A673 (cell line): ENCODE data around the gene VGLL3. TPM values are rescaled to one million over a fixed set of nuclear protein-coding genes. Genes with fewer than 3 reads are reported as not detected.

Experiments
- BruUV-seq: library from RNA; stranded (reverse); fragments of 400-500 nt; replicated peaks from 2 replicates; lab custom pipeline; 2021; lab: Mats Ljungman, UMichigan
- CTCF ChIA-PET: fragments of 300-600 bp; sonication (Branson Sonifier 250); formaldehyde crosslinking; loops from one replicate; lab custom pipeline; 2022; ENCODE audit warnings: antibody characterized with exemption; lab: Charles Lee
- POLR2A ChIA-PET: fragments of 300-600 bp; sonication (Branson Sonifier 250); formaldehyde crosslinking; loops from one replicate; lab custom pipeline; 2022; ENCODE audit warnings: antibody characterized with exemption; ENCODE audit not compliant: low non-redundant PET; lab: Charles Lee
- DNase-seq: peaks from one replicate; pipeline ENCODE4 v3.0.0-alpha.2; 2015; ENCODE audit warnings: low spot score
- H3K27ac ChIP-seq: fragments of 200-600 bp; sonication (generic); 2 replicates; pipeline ENCODE4 v1.5.1; 2016; ENCODE audit warnings: mixed run types, low read depth, mild to moderate bottlenecking, mixed read lengths, antibody characterized with exemption, low read length; ENCODE audit not compliant: poor library complexity, severe bottlenecking
- H3K27me3 ChIP-seq: fragments of 200-600 bp; sonication (generic); replicated peaks from 2 replicates; pipeline ENCODE4 v1.6.1; 2017; ENCODE audit warnings: mixed run types, low read depth, mild to moderate bottlenecking, mixed read lengths, antibody characterized with exemption, low read length; ENCODE audit not compliant: insufficient read depth, poor library complexity
- H3K36me3 ChIP-seq: fragments of 200-600 bp; sonication (generic); 2 replicates; pipeline ENCODE4 v1.6.1; 2016; ENCODE audit warnings: mixed run types, mild to moderate bottlenecking, mixed read lengths, antibody characterized with exemption, low read length; ENCODE audit not compliant: insufficient read depth, poor library complexity, severe bottlenecking
- H3K4me1 ChIP-seq: fragments of 200-600 bp; sonication (generic); 2 replicates; pipeline ENCODE4 v1.6.1; 2017; ENCODE audit warnings: mixed run types, mild to moderate bottlenecking, mixed read lengths, antibody characterized with exemption, low read length; ENCODE audit not compliant: insufficient read depth, poor library complexity, severe bottlenecking
- H3K4me3 ChIP-seq: fragments of 200-600 bp; sonication (generic); 2 replicates; pipeline ENCODE4 v1.5.1; 2016; ENCODE audit warnings: low read depth, mixed run types, mild to moderate bottlenecking, mixed read lengths, low read length; ENCODE audit not compliant: poor library complexity, severe bottlenecking
- H3K9me3 ChIP-seq: fragments of 200-600 bp; sonication (generic); 2 replicates; pipeline ENCODE4 v1.6.1; 2016; ENCODE audit warnings: mixed run types, low read depth, mild to moderate bottlenecking, mixed read lengths, antibody characterized with exemption, low read length; ENCODE audit not compliant: poor library complexity, severe bottlenecking
- EZH2 ChIP-seq: fragments of 200-600 bp; sonication (generic); IDR thresholded peaks from 2 replicates; pipeline ENCODE4 v1.6.1; 2017; ENCODE audit warnings: borderline replicate concordance, low read depth, mild to moderate bottlenecking, mixed read lengths, antibody characterized with exemption, low read length; ENCODE audit not compliant: poor library complexity, severe bottlenecking
- intact Hi-C: fragments of 100-400 bp; cut with micrococcal nuclease; formaldehyde crosslinking; loops from one replicate; pipeline ENCODE4 v1.10.0; 2022; ENCODE audit not compliant: unreplicated experiment
- total RNA-seq: library from RNA; stranded (reverse); gene quantifications from 2 replicates; pipeline ENCODE4 v1.2.3, GENCODE V29; 2021
- TF ChIP-seq, protein P1 (sequence below): fragments of 300-800, 200-600 bp; sonication (generic); conservative IDR thresholded peaks from 2 replicates; pipeline ENCODE4 v1.5.1; 2017; ENCODE audit warnings: low read depth, mild to moderate bottlenecking, antibody characterized with exemption, low read length, moderate library complexity, mixed read lengths

Gene VGLL3
- total RNA-seq, 1 experiment from 2014 or later: 26.8 TPM

DNA sequence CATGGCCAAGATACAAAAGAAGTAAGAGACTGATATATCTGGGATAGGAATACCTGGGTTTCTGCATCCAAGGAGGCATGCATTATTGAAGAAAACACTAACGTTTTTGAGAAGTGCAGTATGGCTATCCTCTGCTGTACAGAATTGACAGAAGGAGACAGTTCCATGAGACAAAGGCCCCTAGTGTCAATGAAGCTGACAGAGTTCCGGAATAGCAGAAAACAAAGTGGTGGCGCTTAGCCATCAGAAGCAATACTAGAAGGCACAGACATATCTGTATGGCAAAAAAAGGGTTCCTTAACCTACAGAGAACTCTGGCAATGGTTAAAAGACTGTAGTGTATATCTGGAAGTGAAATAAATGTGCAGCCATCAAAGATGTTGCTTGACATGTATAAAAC is 77.8 kb downstream of the VGLL3 start:
- no TSS peak for BruUV-seq
- no peak for DNase-seq
- ChIA-PET CTCF (no interaction called here), POLR2A (no interaction called here)
- no peaks in the 10 kb centered on the region for H3K36me3 ChIP-seq
- no peak overlapping the region for H3K4me3 ChIP-seq
- H3K4me1 ChIP-seq: no peaks in the 10 kb centered on the region
- H3K27ac ChIP-seq: no peak overlapping the region
- intact Hi-C loops: no loop called here
- H3K27me3 ChIP-seq: no peaks in the 10 kb centered on the region
- no peak for TF ChIP-seq EZH2
- TF ChIP-seq, protein P1, sequence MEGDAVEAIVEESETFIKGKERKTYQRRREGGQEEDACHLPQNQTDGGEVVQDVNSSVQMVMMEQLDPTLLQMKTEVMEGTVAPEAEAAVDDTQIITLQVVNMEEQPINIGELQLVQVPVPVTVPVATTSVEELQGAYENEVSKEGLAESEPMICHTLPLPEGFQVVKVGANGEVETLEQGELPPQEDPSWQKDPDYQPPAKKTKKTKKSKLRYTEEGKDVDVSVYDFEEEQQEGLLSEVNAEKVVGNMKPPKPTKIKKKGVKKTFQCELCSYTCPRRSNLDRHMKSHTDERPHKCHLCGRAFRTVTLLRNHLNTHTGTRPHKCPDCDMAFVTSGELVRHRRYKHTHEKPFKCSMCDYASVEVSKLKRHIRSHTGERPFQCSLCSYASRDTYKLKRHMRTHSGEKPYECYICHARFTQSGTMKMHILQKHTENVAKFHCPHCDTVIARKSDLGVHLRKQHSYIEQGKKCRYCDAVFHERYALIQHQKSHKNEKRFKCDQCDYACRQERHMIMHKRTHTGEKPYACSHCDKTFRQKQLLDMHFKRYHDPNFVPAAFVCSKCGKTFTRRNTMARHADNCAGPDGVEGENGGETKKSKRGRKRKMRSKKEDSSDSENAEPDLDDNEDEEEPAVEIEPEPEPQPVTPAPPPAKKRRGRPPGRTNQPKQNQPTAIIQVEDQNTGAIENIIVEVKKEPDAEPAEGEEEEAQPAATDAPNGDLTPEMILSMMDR: no peak
- H3K9me3 ChIP-seq: no peaks in the 10 kb centered on the region

DNA sequence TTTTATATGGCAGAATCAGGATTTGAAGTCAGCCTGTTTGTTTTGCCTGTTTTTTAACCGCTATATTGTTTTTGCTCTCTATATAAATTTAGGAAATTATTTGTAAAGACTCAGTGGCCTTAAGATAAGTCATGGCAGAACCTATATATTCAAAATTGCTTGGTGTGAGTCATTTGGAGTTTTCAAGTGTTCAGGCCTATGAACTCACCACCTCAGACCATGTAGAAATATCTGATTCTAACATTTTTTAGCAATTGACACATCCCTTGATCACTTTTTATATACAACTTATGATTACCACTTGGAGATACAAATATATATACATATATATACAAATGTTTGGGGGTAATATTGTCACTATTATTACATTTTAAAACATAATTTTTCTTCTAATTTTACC is 95.7 kb downstream of the VGLL3 start:
- Histone ChIP-seq H3K36me3 (no peaks in the 10 kb centered on the region), H3K27ac (no peak overlapping the region), H3K4me1 (peaks cover 3% of the 10 kb centered on the region), H3K27me3 (no peaks in the 10 kb centered on the region), H3K4me3 (no peak overlapping the region), H3K9me3 (no peaks in the 10 kb centered on the region)
- TF ChIP-seq, protein P1: no peak
- TF ChIP-seq EZH2: no peak
- intact Hi-C loops: no loop called here
- no peak for DNase-seq
- BruUV-seq: no TSS peak
- POLR2A ChIA-PET: no interaction called here
- CTCF ChIA-PET: no interaction called here

DNA sequence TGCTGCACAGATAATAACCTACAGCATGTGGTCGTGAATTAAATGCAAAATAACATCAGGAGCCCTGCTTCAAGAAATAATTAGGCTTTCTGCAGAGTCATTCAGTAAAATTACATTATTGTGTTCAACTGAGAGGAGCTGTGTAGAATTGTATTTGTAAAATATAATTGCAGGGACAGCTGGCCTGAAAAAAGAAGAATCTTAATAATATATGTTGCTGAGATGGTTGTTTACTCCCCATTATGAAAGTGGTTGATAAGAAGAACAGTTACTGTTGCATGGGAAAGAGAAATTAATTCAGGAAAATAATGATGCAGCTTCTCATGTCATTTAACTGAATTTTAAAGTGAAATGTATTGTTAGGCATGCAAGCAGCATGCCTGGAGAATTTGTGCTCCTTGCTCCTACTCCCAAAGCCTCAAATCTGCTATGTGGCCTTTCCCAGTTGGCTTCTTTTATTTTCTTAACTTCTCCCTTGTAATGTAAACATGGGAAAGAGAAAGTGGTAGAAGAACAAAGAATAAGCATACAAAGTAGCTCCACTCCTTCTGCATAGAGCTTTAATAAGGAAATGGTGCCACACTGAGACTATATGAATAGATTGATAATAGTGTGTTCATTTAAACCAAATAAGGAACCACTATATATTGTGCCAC is 100.1 kb downstream of the VGLL3 start:
- BruUV-seq: no TSS peak
- Histone ChIP-seq H3K9me3 (no peaks in the 10 kb centered on the region), H3K36me3 (no peaks in the 10 kb centered on the region), H3K27me3 (no peaks in the 10 kb centered on the region), H3K27ac (no peak overlapping the region), H3K4me3 (no peak overlapping the region), H3K4me1 (peaks cover 3% of the 10 kb centered on the region)
- POLR2A ChIA-PET: no interaction called here
- CTCF ChIA-PET: no interaction called here
- no peak for DNase-seq
- TF ChIP-seq, protein P1: no peak
- TF ChIP-seq EZH2: no peak
- intact Hi-C loops: no loop called here

Other genes with a start within 250 kb of the VGLL3 start
- gene CHMP2B, start 236.2 kb upstream of the VGLL3 start, total RNA-seq: 33.7 and 36.5 TPM in 2 replicates